ENCODE data around the gene PRAMEF4.
"Not testable (repeated sequence)": the region's sequence is repeated elsewhere in the genome, so short reads cannot be mapped to it uniquely, and the experiment has no call there.

PRAMEF4 gene

GRCh38 chr1:12903793-12904572, 18.0 kb upstream of the PRAMEF4 start:
- not testable (repeated sequence) for H2AFZ ChIP-seq (ENCODE audit: low read depth, low read length); DNase-seq; H2BK120ac ChIP-seq (ENCODE audit: low read depth, low read length); H3K79me1 ChIP-seq (replicated peaks; ENCODE audit: low read length, poor library complexity, severe bottlenecking); H3K27ac ChIP-seq (ENCODE audit: low read length, poor library complexity, severe bottlenecking); H3K36me3 ChIP-seq (ENCODE audit: control insufficient read depth in 1 of 2, insufficient read depth in 2 of 2, low read depth in 1 of 2, low read length in 2 of 2); H2BK12ac ChIP-seq (ENCODE audit: low read length in 2 of 2); H2BK5ac ChIP-seq (ENCODE audit: low read depth, low read length, poor library complexity, severe bottlenecking); H3K23ac ChIP-seq (ENCODE audit: low read length in 2 of 2); H3K4me1 ChIP-seq (ENCODE audit: control insufficient read depth, insufficient read depth, low read depth, low read length); H3K18ac ChIP-seq (ENCODE audit: low read depth in 1 of 2, low read length in 2 of 2); H3K4ac ChIP-seq (ENCODE audit: low read depth in 1 of 2, low read length in 2 of 2); H3K4me2 ChIP-seq (ENCODE audit: low read length, poor library complexity, severe bottlenecking); H3K9me3 ChIP-seq (ENCODE audit: control insufficient read depth, low read length); H3K14ac ChIP-seq (ENCODE audit: low read length in 2 of 2); H4K8ac ChIP-seq (ENCODE audit: low read length); H4K91ac ChIP-seq (ENCODE audit: low read length); H3K4me3 ChIP-seq (ENCODE audit: insufficient read depth in 1 of 2, low read depth in 1 of 2, low read length in 2 of 2); H2BK15ac ChIP-seq (ENCODE audit: low read depth, poor library complexity, severe bottlenecking); H3K9ac ChIP-seq (ENCODE audit: low read length); H2AK5ac ChIP-seq (ENCODE audit: low read length, severe bottlenecking); H3K27me3 ChIP-seq (ENCODE audit: control insufficient read depth in 1 of 2, insufficient read depth in 1 of 2, low read length in 2 of 2)
- 100% methylated on average over 1 of the region's 5 CpGs for WGBS

GRCh38 chr1:12899186-12899585, 13.2 kb upstream of the PRAMEF4 start:
- DNase-seq; H4K8ac ChIP-seq (ENCODE audit: low read length); H3K4ac ChIP-seq (ENCODE audit: low read depth in 1 of 2, low read length in 2 of 2); H2BK15ac ChIP-seq (ENCODE audit: low read depth, poor library complexity, severe bottlenecking); H2AK5ac ChIP-seq (ENCODE audit: low read length, severe bottlenecking); H3K23ac ChIP-seq (ENCODE audit: low read length in 2 of 2); H2BK12ac ChIP-seq (ENCODE audit: low read length in 2 of 2); H3K18ac ChIP-seq (ENCODE audit: low read depth in 1 of 2, low read length in 2 of 2); H3K4me3 ChIP-seq (ENCODE audit: insufficient read depth in 1 of 2, low read depth in 1 of 2, low read length in 2 of 2); H2BK120ac ChIP-seq (ENCODE audit: low read depth, low read length); H2AFZ ChIP-seq (ENCODE audit: low read depth, low read length); H3K36me3 ChIP-seq (ENCODE audit: control insufficient read depth in 1 of 2, insufficient read depth in 2 of 2, low read depth in 1 of 2, low read length in 2 of 2); H3K14ac ChIP-seq (ENCODE audit: low read length in 2 of 2); H3K9me3 ChIP-seq (ENCODE audit: control insufficient read depth, low read length); H3K4me1 ChIP-seq (ENCODE audit: control insufficient read depth, insufficient read depth, low read depth, low read length); H2BK5ac ChIP-seq (ENCODE audit: low read depth, low read length, poor library complexity, severe bottlenecking); H3K27ac ChIP-seq (ENCODE audit: low read length, poor library complexity, severe bottlenecking); H3K27me3 ChIP-seq (ENCODE audit: control insufficient read depth in 1 of 2, insufficient read depth in 1 of 2, low read length in 2 of 2); H4K91ac ChIP-seq (ENCODE audit: low read length); H3K79me1 ChIP-seq (replicated peaks; ENCODE audit: low read length, poor library complexity, severe bottlenecking); H3K9ac ChIP-seq (ENCODE audit: low read length); H3K4me2 ChIP-seq (ENCODE audit: low read length, poor library complexity, severe bottlenecking): not testable (repeated sequence)

- not testable (repeated sequence) for H3K4ac ChIP-seq (ENCODE audit: low read depth in 1 of 2, low read length in 2 of 2); H3K14ac ChIP-seq (ENCODE audit: low read length in 2 of 2); H2AK5ac ChIP-seq (ENCODE audit: low read length, severe bottlenecking); H2BK15ac ChIP-seq (ENCODE audit: low read depth, poor library complexity, severe bottlenecking); H4K91ac ChIP-seq (ENCODE audit: low read length); DNase-seq; H3K4me2 ChIP-seq (ENCODE audit: low read length, poor library complexity, severe bottlenecking); H2AFZ ChIP-seq (ENCODE audit: low read depth, low read length); H3K23ac ChIP-seq (ENCODE audit: low read length in 2 of 2); H3K4me3 ChIP-seq (ENCODE audit: insufficient read depth in 1 of 2, low read depth in 1 of 2, low read length in 2 of 2); H3K27ac ChIP-seq (ENCODE audit: low read length, poor library complexity, severe bottlenecking); H3K9me3 ChIP-seq (ENCODE audit: control insufficient read depth, low read length); H3K18ac ChIP-seq (ENCODE audit: low read depth in 1 of 2, low read length in 2 of 2); H3K27me3 ChIP-seq (ENCODE audit: control insufficient read depth in 1 of 2, insufficient read depth in 1 of 2, low read length in 2 of 2); H2BK5ac ChIP-seq (ENCODE audit: low read depth, low read length, poor library complexity, severe bottlenecking); H2BK12ac ChIP-seq (ENCODE audit: low read length in 2 of 2); H3K79me1 ChIP-seq (replicated peaks; ENCODE audit: low read length, poor library complexity, severe bottlenecking); H3K36me3 ChIP-seq (ENCODE audit: control insufficient read depth in 1 of 2, insufficient read depth in 2 of 2, low read depth in 1 of 2, low read length in 2 of 2); H4K8ac ChIP-seq (ENCODE audit: low read length); H3K9ac ChIP-seq (ENCODE audit: low read length); H2BK120ac ChIP-seq (ENCODE audit: low read depth, low read length); H3K4me1 ChIP-seq (ENCODE audit: control insufficient read depth, insufficient read depth, low read depth, low read length)
- WGBS = no CpG with 5 or more reads among the region's 1 CpG
Measured at GRCh38 chr1:12898170-12898569, 12.2 kb upstream of the PRAMEF4 start, which contains the start of gene PRAMEF10. PRAMEF10 (minus strand) TSS chr1:12898270; CDS start chr1:12895847, 2,423 bp downstream.

GRCh38 chr1:12878453-12878852, 7.5 kb downstream of the PRAMEF4 start:
- H2BK12ac ChIP-seq (ENCODE audit: low read length in 2 of 2); H2BK15ac ChIP-seq (ENCODE audit: low read depth, poor library complexity, severe bottlenecking); H3K27me3 ChIP-seq (ENCODE audit: control insufficient read depth in 1 of 2, insufficient read depth in 1 of 2, low read length in 2 of 2); H3K14ac ChIP-seq (ENCODE audit: low read length in 2 of 2); H2BK120ac ChIP-seq (ENCODE audit: low read depth, low read length); H3K27ac ChIP-seq (ENCODE audit: low read length, poor library complexity, severe bottlenecking); H3K4me2 ChIP-seq (ENCODE audit: low read length, poor library complexity, severe bottlenecking); H3K4me1 ChIP-seq (ENCODE audit: control insufficient read depth, insufficient read depth, low read depth, low read length); DNase-seq; H3K23ac ChIP-seq (ENCODE audit: low read length in 2 of 2); H3K9me3 ChIP-seq (ENCODE audit: control insufficient read depth, low read length); H2AFZ ChIP-seq (ENCODE audit: low read depth, low read length); H3K36me3 ChIP-seq (ENCODE audit: control insufficient read depth in 1 of 2, insufficient read depth in 2 of 2, low read depth in 1 of 2, low read length in 2 of 2); H3K4me3 ChIP-seq (ENCODE audit: insufficient read depth in 1 of 2, low read depth in 1 of 2, low read length in 2 of 2); H3K79me1 ChIP-seq (replicated peaks; ENCODE audit: low read length, poor library complexity, severe bottlenecking); H3K9ac ChIP-seq (ENCODE audit: low read length); H2BK5ac ChIP-seq (ENCODE audit: low read depth, low read length, poor library complexity, severe bottlenecking); H3K18ac ChIP-seq (ENCODE audit: low read depth in 1 of 2, low read length in 2 of 2); H4K91ac ChIP-seq (ENCODE audit: low read length); H4K8ac ChIP-seq (ENCODE audit: low read length); H2AK5ac ChIP-seq (ENCODE audit: low read length, severe bottlenecking); H3K4ac ChIP-seq (ENCODE audit: low read depth in 1 of 2, low read length in 2 of 2): not testable (repeated sequence)
- no CpG with 5 or more reads among the region's 4 CpGs for WGBS

All from mesenchymal stem cell (in vitro differentiated cells and primary cell).